Upper lobe of left lung (tissue), 6 donors: Measurements from ENCODE around the gene SMTNL2. TPM values are rescaled to one million over a fixed set of nuclear protein-coding genes. Genes with fewer than 3 reads are reported as not detected.

ENCODE experiments used
- ATAC-seq, 2 donors: fragments of 200-7000 bp; cut with Tn5 transposase; one replicate each; pipeline ENCODE4 v1.9.1; 2022; ENCODE audit warnings: mild to moderate bottlenecking in 2 of 2, moderate library complexity in 2 of 2; ENCODE audit not compliant: low FRiP score in 2 of 2
- DNase-seq, 2 donors: peaks; one replicate each; pipeline ENCODE4 v3.0.0-alpha.2; 2019 to 2020
- H3K27ac ChIP-seq, 4 donors: fragments of 200-600 bp; sonication (generic); one replicate each; pipeline ENCODE4 v1.5.1; 2016 to 2019
- H3K27me3 ChIP-seq, 4 donors: fragments of 200-600 bp; sonication (generic); one replicate each; pipeline ENCODE4 v1.5.1; 2017 to 2019
- H3K36me3 ChIP-seq, 4 donors: fragments of 200-600 bp; sonication (generic); one replicate each; pipeline ENCODE4 v1.5.1; 2016 to 2019
- H3K4me1 ChIP-seq, 4 donors: fragments of 200-600 bp; sonication (generic); one replicate each; pipeline ENCODE4 v1.5.1; 2018 to 2019
- H3K4me3 ChIP-seq, 4 donors: fragments of 200-600 bp; sonication (generic); one replicate each; pipeline ENCODE4 v1.5.1; 2017 to 2019; ENCODE audit warnings: mild to moderate bottlenecking in 2 of 4, moderate library complexity in 1 of 4
- H3K9me3 ChIP-seq, 4 donors: fragments of 200-600 bp; sonication (generic); one replicate each; pipeline ENCODE4 v1.5.1; 2018 to 2019
- EP300 ChIP-seq, 4 donors: sonication (generic); formaldehyde crosslinking; IDR thresholded peaks; one replicate each; pipeline ENCODE4 v1.5.1; 2017; ENCODE audit warnings: antibody characterized with exemption in 4 of 4, control low read depth in 2 of 4
- POLR2A ChIP-seq, 4 donors: fragments of 450-650 bp; IDR thresholded peaks; one replicate each; pipeline ENCODE4 v1.5.1; 2016 to 2017; ENCODE audit warnings: antibody characterized with exemption in 4 of 4, mild to moderate bottlenecking in 2 of 4
- POLR2AphosphoS5 ChIP-seq, 2 donors: sonication (generic); formaldehyde crosslinking; IDR thresholded peaks; one replicate each; pipeline ENCODE4 v1.5.1; 2017; ENCODE audit warnings: antibody characterized with exemption in 2 of 2
- WGBS, 2 donors: methylation state at CpG; one replicate each; pipeline ENCODE4 v1.1.5; 2017 to 2018; 5-methylcytosine and 5-hydroxymethylcytosine counted together
- total RNA-seq, 6 donors: library from RNA; depleted of rRNA in 4 of 6; stranded (reverse); fragments of >200 nt in 4 of 6; gene quantifications; one replicate each; pipeline versions ENCODE4 v1.1.0 to v1.2.1, GENCODE V29; 2016 to 2021
- TF ChIP-seq, protein P1 (sequence below), 6 experiments: fragments of 450-650 bp in 4 of 6; fragments of 200-600 bp in 2 of 6; sonication (generic) in 2 of 6; IDR thresholded peaks; one replicate each; pipeline ENCODE4 v1.5.1; 2016 to 2019; ENCODE audit warnings: antibody characterized with exemption in 6 of 6
- donor health status: DM: no; HTN: no; CAD: no; lungs with moderate emphysema.
- donor health status: DM: no; HTN: yes; CAD: no; lungs with severe emphysema.

The SMTNL2 gene
- total RNA-seq, 6 donors from 2014 or later = 0.49 to 7.3 (median 3.6) TPM

DNA sequence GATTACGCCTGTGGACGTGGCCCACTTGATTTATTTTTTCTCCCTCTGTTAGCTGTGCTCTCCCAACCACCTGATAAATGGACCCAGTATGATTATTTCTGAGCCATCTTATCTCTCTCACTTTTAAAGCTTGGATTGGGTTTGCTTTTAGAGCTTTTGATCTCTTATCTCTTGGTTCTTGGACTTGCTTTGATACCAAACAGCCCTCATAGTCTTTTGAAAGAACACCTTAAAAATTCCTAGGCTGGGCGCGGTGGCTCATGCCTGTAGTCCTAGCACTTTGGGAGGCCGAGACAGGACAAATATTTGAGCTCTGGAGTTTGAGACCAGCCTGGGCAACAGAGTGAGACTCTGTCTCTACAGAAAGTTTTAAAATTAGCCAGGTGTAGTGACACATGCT, 25.8 kb downstream of the SMTNL2 start:
- H3K27me3 ChIP-seq = no peaks in the 10 kb centered on the region
- H3K9me3 ChIP-seq = no peaks in the 10 kb centered on the region
- no peaks in the 10 kb centered on the region for H3K36me3 ChIP-seq
- ATAC-seq = peak in 1 of 2 donors; percentile 72
- TF ChIP-seq, protein P1, sequence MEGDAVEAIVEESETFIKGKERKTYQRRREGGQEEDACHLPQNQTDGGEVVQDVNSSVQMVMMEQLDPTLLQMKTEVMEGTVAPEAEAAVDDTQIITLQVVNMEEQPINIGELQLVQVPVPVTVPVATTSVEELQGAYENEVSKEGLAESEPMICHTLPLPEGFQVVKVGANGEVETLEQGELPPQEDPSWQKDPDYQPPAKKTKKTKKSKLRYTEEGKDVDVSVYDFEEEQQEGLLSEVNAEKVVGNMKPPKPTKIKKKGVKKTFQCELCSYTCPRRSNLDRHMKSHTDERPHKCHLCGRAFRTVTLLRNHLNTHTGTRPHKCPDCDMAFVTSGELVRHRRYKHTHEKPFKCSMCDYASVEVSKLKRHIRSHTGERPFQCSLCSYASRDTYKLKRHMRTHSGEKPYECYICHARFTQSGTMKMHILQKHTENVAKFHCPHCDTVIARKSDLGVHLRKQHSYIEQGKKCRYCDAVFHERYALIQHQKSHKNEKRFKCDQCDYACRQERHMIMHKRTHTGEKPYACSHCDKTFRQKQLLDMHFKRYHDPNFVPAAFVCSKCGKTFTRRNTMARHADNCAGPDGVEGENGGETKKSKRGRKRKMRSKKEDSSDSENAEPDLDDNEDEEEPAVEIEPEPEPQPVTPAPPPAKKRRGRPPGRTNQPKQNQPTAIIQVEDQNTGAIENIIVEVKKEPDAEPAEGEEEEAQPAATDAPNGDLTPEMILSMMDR (IDR thresholded peaks at IDR 0.05) = no peak
- TF ChIP-seq POLR2A (IDR thresholded peaks at IDR 0.05) (no peak), EP300 (IDR thresholded peaks at IDR 0.05) (no peak), POLR2AphosphoS5 (IDR thresholded peaks at IDR 0.05) (no peak)
- H3K27ac ChIP-seq = peak overlapping the region; percentile 15 to 65 (median 44)
- peaks cover 6 to 20% (median 15%) of the 10 kb centered on the region in 4 donors for H3K4me1 ChIP-seq
- DNase-seq = peak in 1 of 2 donors; percentile 40
- 65 to 73% methylated on average over 5 of the region's 5 CpGs for WGBS, 2 donors
- peak overlapping the region in 2 of 4 donors; percentile 12 to 39 for H3K4me3 ChIP-seq

DNA sequence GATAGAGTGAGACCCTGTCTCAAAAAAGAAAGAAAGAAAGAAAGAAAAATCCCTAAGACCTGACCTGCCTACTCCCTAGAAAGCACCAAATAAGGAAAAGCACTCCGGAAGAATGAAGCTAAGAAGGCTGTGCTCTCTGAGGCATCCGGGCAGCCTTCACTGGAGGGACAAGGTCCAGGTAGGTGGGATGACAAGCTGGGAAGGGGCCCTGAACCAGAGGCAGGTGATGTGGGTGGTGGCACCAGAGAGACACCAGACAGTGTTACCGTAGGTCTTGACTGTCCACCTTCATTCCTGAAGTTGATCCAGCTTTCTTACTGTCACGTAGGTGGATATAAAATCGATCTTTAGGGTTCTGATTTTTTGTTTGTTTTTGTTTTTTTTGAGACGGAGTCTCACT, 26.3 kb downstream of the SMTNL2 start:
- DNase-seq (no peak), ATAC-seq (peak in 1 of 2 donors; percentile 9)
- no peaks in the 10 kb centered on the region for H3K27me3 ChIP-seq
- peaks cover 6 to 20% (median 15%) of the 10 kb centered on the region in 4 donors for H3K4me1 ChIP-seq
- H3K36me3 ChIP-seq = no peaks in the 10 kb centered on the region
- TF ChIP-seq POLR2AphosphoS5 (IDR thresholded peaks at IDR 0.05) = no peak
- TF ChIP-seq, protein P1 (IDR thresholded peaks at IDR 0.05) = no peak
- TF ChIP-seq POLR2A (IDR thresholded peaks at IDR 0.05) = no peak
- no peak for TF ChIP-seq EP300 (IDR thresholded peaks at IDR 0.05)
- peak overlapping the region in 3 of 4 donors; percentile 12 to 39 (median 12) for H3K4me3 ChIP-seq
- peak overlapping the region; percentile 15 to 65 (median 44) for H3K27ac ChIP-seq
- WGBS, 2 donors = 61 to 74% methylated on average over 6 of the region's 6 CpGs
- no peaks in the 10 kb centered on the region for H3K9me3 ChIP-seq

DNA sequence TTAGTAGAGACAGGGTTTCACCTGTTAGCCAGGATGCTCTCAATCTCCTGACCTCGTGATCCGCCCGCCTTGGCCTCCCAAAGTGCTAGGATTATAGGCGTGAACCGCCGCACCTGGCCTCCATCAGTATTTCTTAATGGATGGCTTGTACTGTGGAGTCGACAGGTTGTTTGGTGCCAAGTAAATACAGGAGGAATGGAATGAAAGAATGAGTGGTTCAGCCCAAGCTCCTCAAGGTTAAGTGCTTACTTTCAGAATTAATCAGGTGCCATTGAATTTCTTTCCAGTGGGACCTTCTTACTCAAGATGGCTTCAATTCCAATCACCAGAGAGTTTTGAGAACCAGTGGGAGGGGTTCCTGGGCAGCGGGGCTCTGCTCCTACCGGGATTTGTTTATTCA, 32.1 kb downstream of the SMTNL2 start:
- H3K9me3 ChIP-seq = no peaks in the 10 kb centered on the region
- 52 to 59% methylated on average over 9 of the region's 9 CpGs for WGBS, 2 donors
- no peaks in the 10 kb centered on the region for H3K4me1 ChIP-seq
- peak overlapping the region in 1 of 4 donors; percentile 35 for H3K27ac ChIP-seq
- DNase-seq (no peak), ATAC-seq (peak in 1 of 2 donors; percentile 81)
- H3K4me3 ChIP-seq = no peak overlapping the region
- H3K36me3 ChIP-seq = no peaks in the 10 kb centered on the region
- no peak for TF ChIP-seq POLR2AphosphoS5 (IDR thresholded peaks at IDR 0.05)
- TF ChIP-seq EP300 (IDR thresholded peaks at IDR 0.05) = no peak
- no peak for TF ChIP-seq POLR2A (IDR thresholded peaks at IDR 0.05)
- TF ChIP-seq, protein P1 (IDR thresholded peaks at IDR 0.05) = no peak
- H3K27me3 ChIP-seq = no peaks in the 10 kb centered on the region

DNA sequence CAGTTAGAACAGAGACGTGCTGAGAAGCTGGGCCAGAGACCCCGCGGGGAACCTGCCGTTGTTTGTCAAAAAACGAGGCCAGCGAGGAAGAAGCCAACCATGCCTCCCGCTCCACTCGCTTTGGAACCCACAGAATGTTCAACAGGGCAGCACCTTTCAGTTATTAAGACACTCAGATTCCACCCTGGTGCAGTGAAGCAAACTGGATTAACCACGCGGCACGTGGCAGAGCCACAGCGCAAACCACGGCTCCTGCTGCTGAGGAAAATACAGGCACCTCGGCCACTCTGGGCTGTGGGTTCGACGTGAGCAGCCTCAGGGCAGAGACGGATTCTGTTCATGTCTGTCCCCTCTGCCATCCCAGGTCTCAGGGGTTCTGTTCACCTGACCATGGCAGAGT, 32.8 kb downstream of the SMTNL2 start:
- TF ChIP-seq, protein P1 (IDR thresholded peaks at IDR 0.05) = no peak
- TF ChIP-seq POLR2A (IDR thresholded peaks at IDR 0.05) = no peak
- TF ChIP-seq EP300 (IDR thresholded peaks at IDR 0.05) = no peak
- no peak for TF ChIP-seq POLR2AphosphoS5 (IDR thresholded peaks at IDR 0.05)
- Histone ChIP-seq H3K9me3 (no peaks in the 10 kb centered on the region), H3K36me3 (no peaks in the 10 kb centered on the region), H3K4me1 (no peaks in the 10 kb centered on the region), H3K4me3 (no peak overlapping the region), H3K27ac (peak overlapping the region in 1 of 4 donors; percentile 35), H3K27me3 (no peaks in the 10 kb centered on the region)
- WGBS, 2 donors = 84 to 87% methylated on average over 14 to 17 of the region's 17 CpGs
- no peak for DNase-seq
- ATAC-seq = no peak
